ENCODE data around the gene SPATS2L.
"Not testable (repeated sequence)": the region's sequence is repeated elsewhere in the genome, so short reads cannot be mapped to it uniquely, and the experiment has no call there.

- TF ChIP-seq CTCF, EZH2phosphoT487 (IDR thresholded peaks at IDR 0.05): not testable (repeated sequence)
These were observed 37.7 kb downstream of the SPATS2L start for GRCh38 chr2:200344202-200344601.
